ENCODE measurements around the gene ZNF564.
"Not testable (repeated sequence)": the region's sequence is repeated elsewhere in the genome, so short reads cannot be mapped to it uniquely, and the experiment has no call there.

ZNF564 gene

DNA sequence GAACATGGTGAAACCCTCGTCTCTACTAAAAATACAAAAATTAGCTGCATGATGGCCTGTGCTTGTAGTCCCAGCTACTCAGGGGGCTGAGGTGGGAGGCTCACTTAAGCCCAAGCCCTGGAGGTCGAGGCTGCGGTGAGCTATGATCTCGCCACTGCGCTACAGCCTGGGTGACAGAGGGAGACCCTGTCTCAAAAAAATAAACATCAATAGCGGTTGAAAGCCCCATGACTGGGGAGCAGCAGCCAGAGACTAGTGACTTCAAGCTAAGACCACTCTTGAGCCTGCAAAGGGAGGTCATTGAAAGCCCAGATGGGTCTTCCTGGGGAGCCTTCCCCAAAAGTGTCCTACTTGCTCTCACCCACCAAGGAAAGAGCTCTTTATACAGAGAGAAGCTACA lies 54.8 kb downstream of the ZNF564 start:
- no peaks in the 10 kb centered on the region for H3K9me3 ChIP-seq (ENCODE audit: control insufficient read depth, low read length)
- DNase-seq (ENCODE audit: low read depth), result no peak
- no peaks in the 10 kb centered on the region for H3K27me3 ChIP-seq (replicated peaks; ENCODE audit: control insufficient read depth, insufficient read depth, low read length)
- H3K36me3 ChIP-seq (ENCODE audit: control insufficient read depth, insufficient read depth, low read length, severe bottlenecking), result no peaks in the 10 kb centered on the region
- no peak overlapping the region for H3K4me3 ChIP-seq (ENCODE audit: low read length)
- peaks cover 8% of the 10 kb centered on the region for H3K4me1 ChIP-seq (ENCODE audit: control insufficient read depth, insufficient read depth, low read length)
- no peak overlapping the region for H3K9ac ChIP-seq (ENCODE audit: low read length)

DNA sequence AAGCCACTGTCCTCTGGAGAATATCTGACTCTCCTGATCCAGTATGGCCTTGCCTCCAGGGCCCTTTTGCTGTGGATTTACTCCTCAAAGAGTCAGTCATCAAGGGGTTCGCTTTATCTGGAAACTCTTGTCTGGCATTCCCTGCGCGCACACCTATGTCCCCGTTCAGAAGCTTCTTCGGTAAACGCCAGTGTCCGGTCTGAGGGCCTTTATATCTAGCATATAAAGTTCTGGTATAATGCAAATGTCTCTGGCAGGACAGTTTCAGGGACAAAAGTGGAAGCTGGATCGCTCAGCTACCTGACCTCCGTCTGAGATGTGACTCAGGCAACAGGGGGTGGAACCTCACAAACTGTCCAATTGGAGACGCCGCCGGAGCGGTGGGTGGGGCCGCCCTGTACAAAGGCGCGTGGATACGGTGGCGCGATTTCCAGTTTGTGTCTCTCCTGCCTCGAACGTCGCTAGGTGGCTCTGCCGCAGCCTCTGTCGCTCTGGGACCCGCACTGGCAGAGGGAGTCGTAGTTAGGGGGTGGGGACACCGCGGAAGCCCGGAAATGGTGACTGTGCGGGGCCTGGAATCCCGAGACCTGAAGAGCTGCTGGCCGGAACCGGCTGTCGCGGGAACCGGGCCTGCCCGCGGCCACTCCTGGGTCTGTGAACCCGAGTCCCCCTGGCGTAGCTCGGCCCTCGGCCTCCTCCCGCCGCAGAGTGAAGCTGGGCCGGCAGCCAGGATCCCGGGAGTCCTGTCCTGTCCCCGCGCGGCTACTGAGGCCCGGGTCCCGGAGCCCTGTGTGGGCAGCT lies 56.1 kb downstream of the ZNF564 start:
- Histone ChIP-seq H3K9ac (ENCODE audit: low read length) (peak overlapping the region; percentile 74), H3K27me3 (replicated peaks; ENCODE audit: control insufficient read depth, insufficient read depth, low read length) (no peaks in the 10 kb centered on the region), H3K4me1 (ENCODE audit: control insufficient read depth, insufficient read depth, low read length) (peaks cover 8% of the 10 kb centered on the region), H3K36me3 (ENCODE audit: control insufficient read depth, insufficient read depth, low read length, severe bottlenecking) (no peaks in the 10 kb centered on the region), H3K9me3 (ENCODE audit: control insufficient read depth, low read length) (no peaks in the 10 kb centered on the region), H3K4me3 (ENCODE audit: low read length) (peak overlapping the region; percentile 86)
- peak; percentile 94 for DNase-seq (ENCODE audit: low read depth)

DNA sequence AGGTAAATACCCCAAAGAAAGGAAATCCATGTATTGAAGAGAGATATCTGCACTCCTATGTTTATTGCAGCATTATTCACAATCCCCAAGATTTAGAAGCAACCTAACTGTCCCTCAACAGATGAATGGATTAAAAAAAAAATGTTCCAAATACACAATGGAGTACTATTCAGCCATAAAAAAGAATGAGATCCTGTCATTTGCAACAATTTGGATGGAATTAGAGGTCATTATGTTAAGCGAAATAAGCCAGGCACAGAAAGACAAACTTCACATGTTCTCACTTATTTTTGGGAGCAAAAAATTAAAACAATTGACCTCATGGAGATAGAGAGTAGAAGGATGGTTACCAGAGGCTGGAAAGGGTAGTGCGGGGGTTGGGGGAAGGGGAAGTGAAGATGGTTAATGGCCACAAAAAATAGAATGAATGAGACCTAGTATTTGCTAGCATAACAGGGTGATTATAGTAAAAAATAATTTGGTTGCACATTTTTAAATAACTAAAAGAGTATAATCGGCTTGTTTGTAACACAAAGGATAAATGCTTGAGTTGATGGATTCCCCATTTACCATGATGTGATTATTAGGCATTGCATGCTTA lies 56.9 kb downstream of the ZNF564 start:
- no peaks in the 10 kb centered on the region for H3K9me3 ChIP-seq (ENCODE audit: control insufficient read depth, low read length)
- peak overlapping the region; percentile 86 for H3K4me3 ChIP-seq (ENCODE audit: low read length)
- no peaks in the 10 kb centered on the region for H3K36me3 ChIP-seq (ENCODE audit: control insufficient read depth, insufficient read depth, low read length, severe bottlenecking)
- H3K4me1 ChIP-seq (ENCODE audit: control insufficient read depth, insufficient read depth, low read length), result peaks cover 8% of the 10 kb centered on the region
- no peak for DNase-seq (ENCODE audit: low read depth)
- H3K27me3 ChIP-seq (replicated peaks; ENCODE audit: control insufficient read depth, insufficient read depth, low read length), result no peaks in the 10 kb centered on the region
- no peak overlapping the region for H3K9ac ChIP-seq (ENCODE audit: low read length)

GRCh38 chr19:12486265-12486783 lies 65.0 kb downstream of the ZNF564 start:
- H3K4me1 ChIP-seq (ENCODE audit: control insufficient read depth, insufficient read depth, low read length); H3K36me3 ChIP-seq (ENCODE audit: control insufficient read depth, insufficient read depth, low read length, severe bottlenecking); DNase-seq (ENCODE audit: low read depth); H3K9ac ChIP-seq (ENCODE audit: low read length); H3K9me3 ChIP-seq (ENCODE audit: control insufficient read depth, low read length); H3K4me3 ChIP-seq (ENCODE audit: low read length); H3K27me3 ChIP-seq (replicated peaks; ENCODE audit: control insufficient read depth, insufficient read depth, low read length): not testable (repeated sequence)

- Histone ChIP-seq H3K27me3 (replicated peaks; ENCODE audit: control insufficient read depth, insufficient read depth, low read length) (no peaks in the 10 kb centered on the region), H3K4me3 (ENCODE audit: low read length) (no peak overlapping the region), H3K9ac (ENCODE audit: low read length) (no peak overlapping the region), H3K36me3 (ENCODE audit: control insufficient read depth, insufficient read depth, low read length, severe bottlenecking) (no peaks in the 10 kb centered on the region), H3K9me3 (ENCODE audit: control insufficient read depth, low read length) (no peaks in the 10 kb centered on the region), H3K4me1 (ENCODE audit: control insufficient read depth, insufficient read depth, low read length) (peaks cover 8% of the 10 kb centered on the region)
- DNase-seq (ENCODE audit: low read depth), result no peak
These were observed 65.7 kb downstream of the ZNF564 start for GRCh38 chr19:12485571-12485970.

DNA sequence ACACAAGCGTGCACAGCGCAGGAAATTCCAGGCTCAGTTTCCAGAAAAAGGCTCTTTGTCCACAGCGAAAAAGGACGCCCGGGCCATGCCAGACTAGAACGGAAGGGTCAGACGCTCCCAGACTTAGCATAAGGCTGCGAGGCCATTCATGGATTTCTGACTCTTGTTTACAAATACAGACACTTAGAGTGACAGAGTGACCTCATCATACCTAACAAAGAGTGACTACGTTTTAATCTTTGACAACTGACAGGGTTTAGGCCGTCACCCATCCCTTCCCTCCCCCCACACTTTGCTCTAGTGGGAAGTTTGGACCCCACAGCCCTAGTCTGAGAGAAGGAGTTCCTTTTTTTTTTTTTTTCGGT lies 66.2 kb downstream of the ZNF564 start:
- peak overlapping the region; percentile 94 for H3K4me3 ChIP-seq (ENCODE audit: low read length)
- no peaks in the 10 kb centered on the region for H3K27me3 ChIP-seq (replicated peaks; ENCODE audit: control insufficient read depth, insufficient read depth, low read length)
- no peaks in the 10 kb centered on the region for H3K9me3 ChIP-seq (ENCODE audit: control insufficient read depth, low read length)
- peaks cover 8% of the 10 kb centered on the region for H3K4me1 ChIP-seq (ENCODE audit: control insufficient read depth, insufficient read depth, low read length)
- no peak for DNase-seq (ENCODE audit: low read depth)
- no peaks in the 10 kb centered on the region for H3K36me3 ChIP-seq (ENCODE audit: control insufficient read depth, insufficient read depth, low read length, severe bottlenecking)
- H3K9ac ChIP-seq (ENCODE audit: low read length), result peak overlapping the region; percentile 87

GRCh38 chr19:12484371-12485051 lies 66.8 kb downstream of the ZNF564 start, which contains the start of gene ZNF709:
Gene ZNF709 (minus strand): TSS chr19:12484816. CDS start chr19:12484657, 159 bp downstream.
- Histone ChIP-seq H3K9me3 (ENCODE audit: control insufficient read depth, low read length) (no peaks in the 10 kb centered on the region), H3K27me3 (replicated peaks; ENCODE audit: control insufficient read depth, insufficient read depth, low read length) (no peaks in the 10 kb centered on the region), H3K9ac (ENCODE audit: low read length) (peak within 1 kb of the TSS; percentile 87), H3K4me1 (ENCODE audit: control insufficient read depth, insufficient read depth, low read length) (peaks cover 8% of the 10 kb centered on the region), H3K36me3 (ENCODE audit: control insufficient read depth, insufficient read depth, low read length, severe bottlenecking) (no peaks in the 10 kb centered on the region), H3K4me3 (ENCODE audit: low read length) (peak within 1 kb of the TSS; percentile 94)
- DNase-seq (ENCODE audit: low read depth), result peak; percentile 96

- Histone ChIP-seq H3K9ac (ENCODE audit: low read length) (peak overlapping the region; percentile 87), H3K27me3 (replicated peaks; ENCODE audit: control insufficient read depth, insufficient read depth, low read length) (no peaks in the 10 kb centered on the region), H3K4me1 (ENCODE audit: control insufficient read depth, insufficient read depth, low read length) (peaks cover 8% of the 10 kb centered on the region), H3K4me3 (ENCODE audit: low read length) (peak overlapping the region; percentile 94), H3K9me3 (ENCODE audit: control insufficient read depth, low read length) (no peaks in the 10 kb centered on the region), H3K36me3 (ENCODE audit: control insufficient read depth, insufficient read depth, low read length, severe bottlenecking) (no peaks in the 10 kb centered on the region)
- DNase-seq (ENCODE audit: low read depth), result no peak
These were observed 67.3 kb downstream of the ZNF564 start for GRCh38 chr19:12484011-12484370.

GRCh38 chr19:12482509-12482886 lies 68.8 kb downstream of the ZNF564 start:
- H3K4me1 ChIP-seq (ENCODE audit: control insufficient read depth, insufficient read depth, low read length), result peaks cover 8% of the 10 kb centered on the region
- H3K9ac ChIP-seq (ENCODE audit: low read length), result no peak overlapping the region
- no peaks in the 10 kb centered on the region for H3K36me3 ChIP-seq (ENCODE audit: control insufficient read depth, insufficient read depth, low read length, severe bottlenecking)
- DNase-seq (ENCODE audit: low read depth), result no peak
- no peaks in the 10 kb centered on the region for H3K9me3 ChIP-seq (ENCODE audit: control insufficient read depth, low read length)
- no peaks in the 10 kb centered on the region for H3K27me3 ChIP-seq (replicated peaks; ENCODE audit: control insufficient read depth, insufficient read depth, low read length)
- no peak overlapping the region for H3K4me3 ChIP-seq (ENCODE audit: low read length)

GRCh38 chr19:12481781-12482508 lies 69.3 kb downstream of the ZNF564 start:
- H3K27me3 ChIP-seq (replicated peaks; ENCODE audit: control insufficient read depth, insufficient read depth, low read length), result no peaks in the 10 kb centered on the region
- H3K4me3 ChIP-seq (ENCODE audit: low read length), result no peak overlapping the region
- no peak for DNase-seq (ENCODE audit: low read depth)
- H3K36me3 ChIP-seq (ENCODE audit: control insufficient read depth, insufficient read depth, low read length, severe bottlenecking), result no peaks in the 10 kb centered on the region
- H3K4me1 ChIP-seq (ENCODE audit: control insufficient read depth, insufficient read depth, low read length), result peaks cover 8% of the 10 kb centered on the region
- no peaks in the 10 kb centered on the region for H3K9me3 ChIP-seq (ENCODE audit: control insufficient read depth, low read length)
- H3K9ac ChIP-seq (ENCODE audit: low read length), result no peak overlapping the region
